ENCODE results near the gene WWP2. TPM values are rescaled to one million over a fixed set of nuclear protein-coding genes. Genes with fewer than 3 reads are reported as not detected.

Gene WWP2
- total RNA-seq, 2 experiments from 2014 or later = 30.3 to 43.4 TPM

- ChIA-PET CTCF (ENCODE audit: unreplicated experiment) (no interaction called here), POLR2A (no interaction called here)
- DNase-seq (ENCODE audit: low spot score) = no peak
- H3K4me1 ChIP-seq (ENCODE audit: insufficient read depth, low read length, poor library complexity, severe bottlenecking) = no peaks in the 10 kb centered on the region
- H2AFZ ChIP-seq (ENCODE audit: low read length) = no peak overlapping the region
- no peak overlapping the region for H3K27ac ChIP-seq (ENCODE audit: low read depth, low read length, poor library complexity, severe bottlenecking)
- H3K4me3 ChIP-seq (ENCODE audit: low read depth, low read length, poor library complexity, severe bottlenecking) = no peak overlapping the region
- H3K9me2 ChIP-seq (ENCODE audit: insufficient read depth, low read length) = no peaks in the 10 kb centered on the region
- H3K36me3 ChIP-seq (ENCODE audit: insufficient read depth, low read length) = peaks cover 47% of the 10 kb centered on the region
- no peaks in the 10 kb centered on the region for H4K20me1 ChIP-seq (ENCODE audit: insufficient read depth, low read length)
- BruUV-seq (replicated peaks) = no TSS peak
- no peaks in the 10 kb centered on the region for H3K9me3 ChIP-seq (ENCODE audit: low read length)
- intact Hi-C loops (cut with micrococcal nuclease; ENCODE audit: unreplicated experiment) = no loop called here
- H3K79me2 ChIP-seq (ENCODE audit: insufficient read depth, low read depth, low read length) = no peaks in the 10 kb centered on the region
- H3K4me2 ChIP-seq (ENCODE audit: low read length) = no peak overlapping the region
- no peak for TF ChIP-seq EZH2phosphoT487 (IDR thresholded peaks at IDR 0.05; ENCODE audit: borderline replicate concordance, low read depth, low read length)
- TF ChIP-seq CTCF (conservative IDR thresholded peaks at IDR 0.05; ENCODE audit: low read length) = no peak
Measured at GRCh38 chr16:69874271-69874670, 112.1 kb downstream of the WWP2 start.

- H3K36me3 ChIP-seq (ENCODE audit: insufficient read depth, low read length) = peaks cover 23% of the 10 kb centered on the region
- H4K20me1 ChIP-seq (ENCODE audit: insufficient read depth, low read length) = no peaks in the 10 kb centered on the region
- BruUV-seq (replicated peaks) = no TSS peak
- no peaks in the 10 kb centered on the region for H3K9me2 ChIP-seq (ENCODE audit: insufficient read depth, low read length)
- H2AFZ ChIP-seq (ENCODE audit: low read length) = no peak overlapping the region
- no peak for DNase-seq (ENCODE audit: low spot score)
- ChIA-PET POLR2A (no interaction called here), CTCF (ENCODE audit: unreplicated experiment) (no interaction called here)
- TF ChIP-seq CTCF (conservative IDR thresholded peaks at IDR 0.05; ENCODE audit: low read length) (no peak), EZH2phosphoT487 (IDR thresholded peaks at IDR 0.05; ENCODE audit: borderline replicate concordance, low read depth, low read length) (no peak)
- no peak overlapping the region for H3K4me2 ChIP-seq (ENCODE audit: low read length)
- no peak overlapping the region for H3K4me3 ChIP-seq (ENCODE audit: low read depth, low read length, poor library complexity, severe bottlenecking)
- H3K79me2 ChIP-seq (ENCODE audit: insufficient read depth, low read depth, low read length) = no peaks in the 10 kb centered on the region
- H3K27ac ChIP-seq (ENCODE audit: low read depth, low read length, poor library complexity, severe bottlenecking) = no peak overlapping the region
- no peaks in the 10 kb centered on the region for H3K9me3 ChIP-seq (ENCODE audit: low read length)
- intact Hi-C loops (cut with micrococcal nuclease; ENCODE audit: unreplicated experiment) = no loop called here
- no peaks in the 10 kb centered on the region for H3K4me1 ChIP-seq (ENCODE audit: insufficient read depth, low read length, poor library complexity, severe bottlenecking)
Measured at GRCh38 chr16:69880640-69881133, 118.6 kb downstream of the WWP2 start.

- H3K4me2 ChIP-seq (ENCODE audit: low read length) = no peak overlapping the region
- intact Hi-C loops (cut with micrococcal nuclease; ENCODE audit: unreplicated experiment) = no loop called here
- no peak for DNase-seq (ENCODE audit: low spot score)
- H3K36me3 ChIP-seq (ENCODE audit: insufficient read depth, low read length) = peaks cover 21% of the 10 kb centered on the region
- H2AFZ ChIP-seq (ENCODE audit: low read length) = no peak overlapping the region
- H3K79me2 ChIP-seq (ENCODE audit: insufficient read depth, low read depth, low read length) = no peaks in the 10 kb centered on the region
- TF ChIP-seq EZH2phosphoT487 (IDR thresholded peaks at IDR 0.05; ENCODE audit: borderline replicate concordance, low read depth, low read length) (no peak), CTCF (conservative IDR thresholded peaks at IDR 0.05; ENCODE audit: low read length) (no peak)
- H4K20me1 ChIP-seq (ENCODE audit: insufficient read depth, low read length) = no peaks in the 10 kb centered on the region
- no TSS peak for BruUV-seq (replicated peaks)
- H3K9me3 ChIP-seq (ENCODE audit: low read length) = no peaks in the 10 kb centered on the region
- H3K9me2 ChIP-seq (ENCODE audit: insufficient read depth, low read length) = no peaks in the 10 kb centered on the region
- H3K4me1 ChIP-seq (ENCODE audit: insufficient read depth, low read length, poor library complexity, severe bottlenecking) = no peaks in the 10 kb centered on the region
- no peak overlapping the region for H3K27ac ChIP-seq (ENCODE audit: low read depth, low read length, poor library complexity, severe bottlenecking)
- ChIA-PET POLR2A (interaction anchor here (0.7 to 1.0 kb wide), 2 partner anchors 112 to 175 kb away, joined by 3 to 4 read pairs; no protein-coding TSS in a partner anchor), CTCF (ENCODE audit: unreplicated experiment) (no interaction called here)
- no peak overlapping the region for H3K4me3 ChIP-seq (ENCODE audit: low read depth, low read length, poor library complexity, severe bottlenecking)
Measured at GRCh38 chr16:69881141-69881540, 119.0 kb downstream of the WWP2 start.

All from OCI-LY7 (cell line).